ENCODE data around the gene TEAD3. TPM values are rescaled to one million over a fixed set of nuclear protein-coding genes. Genes with fewer than 3 reads are reported as not detected.
"Not testable (repeated sequence)": the region's sequence is repeated elsewhere in the genome, so short reads cannot be mapped to it uniquely, and the experiment has no call there.

Gene TEAD3
- total RNA-seq: 1 to 10 TPM; 2.5 to 8.2 (median 4.4) TPM

- in situ Hi-C loops (cut with MboI; ENCODE audit: low pct_unique_long_range_greater_than_20kb in 2 of 9, low sequenced_read_pairs in 9 of 9, unreplicated experiment in 9 of 9): no loop called here
- WGBS, 10 experiments: 0% methylated on average over 1 to 4 of the region's 98 CpGs; no CpG with 5 or more reads in 8 of the 10 experiments
- Histone ChIP-seq H3K4me3 (peak within 1 kb of the TSS; percentile 46 to 53 (median 52)), H3K27ac (peak within 1 kb of the TSS; percentile 20 to 52), H3K4me1 (replicated peaks in 1 of 2) (peaks cover 25 to 45% of the 10 kb centered on the region in 2 donors)
- peak; percentile 33 to 62 (median 50) for ATAC-seq (replicated peaks in 6 of 8)
These were observed at the start of gene TEAD3 for GRCh38 chr6:35496841-35497570. TSS of gene TEAD3 (minus strand) at chr6:35497079.

GRCh38 chr6:35544769-35545361 lies 48.0 kb upstream of the TEAD3 start:
- Histone ChIP-seq H3K27ac (no peak overlapping the region), H3K4me1 (replicated peaks in 1 of 2) (no peaks in the 10 kb centered on the region), H3K4me3 (no peak overlapping the region)
- in situ Hi-C loops (cut with MboI; ENCODE audit: low pct_unique_long_range_greater_than_20kb in 2 of 9, low sequenced_read_pairs in 9 of 9, unreplicated experiment in 9 of 9): no loop called here
- WGBS, 10 experiments: 60 to 100% (median 94%) methylated on average over 1 to 5 of the region's 13 CpGs; no CpG with 5 or more reads in 7 of the 10 experiments
- peak in 3 of 8 experiments; percentile 50 to 96 (median 96) for ATAC-seq (replicated peaks in 6 of 8)

- H3K4me3 ChIP-seq: no peak overlapping the region
- in situ Hi-C loops (cut with MboI; ENCODE audit: low pct_unique_long_range_greater_than_20kb in 2 of 9, low sequenced_read_pairs in 9 of 9, unreplicated experiment in 9 of 9): no loop called here
- H3K4me1 ChIP-seq (replicated peaks in 1 of 2): no peaks in the 10 kb centered on the region
- no peak for ATAC-seq (replicated peaks in 6 of 8)
- H3K27ac ChIP-seq: no peak overlapping the region
- 58 to 94% (median 82%) methylated on average over 4 to 15 of the region's 16 CpGs for WGBS, 10 experiments
These were observed 46.7 kb upstream of the TEAD3 start for GRCh38 chr6:35543459-35544193.

- WGBS, 10 experiments: 10 to 86% (median 47%) methylated on average over 1 of the region's 2 CpGs; no CpG with 5 or more reads in 4 of the 10 experiments
- in situ Hi-C loops (cut with MboI; ENCODE audit: low pct_unique_long_range_greater_than_20kb in 2 of 9, low sequenced_read_pairs in 9 of 9, unreplicated experiment in 9 of 9): no loop called here
These were observed 45.0 kb upstream of the TEAD3 start for GRCh38 chr6:35541836-35542235.

GRCh38 chr6:35539223-35539622 lies 42.3 kb upstream of the TEAD3 start:
- in situ Hi-C loops (cut with MboI; ENCODE audit: low pct_unique_long_range_greater_than_20kb in 2 of 9, low sequenced_read_pairs in 9 of 9, unreplicated experiment in 9 of 9): no loop called here
- Histone ChIP-seq H3K4me1 (replicated peaks in 1 of 2) (peaks cover 0 to 3% of the 10 kb centered on the region in 2 donors), H3K4me3 (no peak overlapping the region), H3K27ac (no peak overlapping the region)
- no peak for ATAC-seq (replicated peaks in 6 of 8)
- 18 to 100% (median 66%) methylated on average over 1 to 3 of the region's 3 CpGs; no CpG with 5 or more reads in 3 of the 10 experiments for WGBS, 10 experiments

More at GRCh38 chr6:35541836-35542235, 45.0 kb upstream of the TEAD3 start:
- ATAC-seq (replicated peaks in 6 of 8): no peak
- Histone ChIP-seq H3K4me3 (no peak overlapping the region), H3K27ac (no peak overlapping the region), H3K4me1 (replicated peaks in 1 of 2) (no peaks in the 10 kb centered on the region)

- H3K27ac ChIP-seq; H3K4me3 ChIP-seq; H3K4me1 ChIP-seq (replicated peaks in 1 of 2); in situ Hi-C loops (cut with MboI; ENCODE audit: low pct_unique_long_range_greater_than_20kb in 2 of 9, low sequenced_read_pairs in 9 of 9, unreplicated experiment in 9 of 9); ATAC-seq (replicated peaks in 6 of 8): not testable (repeated sequence)
- WGBS, 10 experiments: 45 to 100% (median 86%) methylated on average over 1 to 6 of the region's 6 CpGs; no CpG with 5 or more reads in 3 of the 10 experiments
These were observed 39.0 kb upstream of the TEAD3 start for GRCh38 chr6:35535847-35536246.

- ATAC-seq (replicated peaks in 6 of 8): peak in 6 of 8 experiments; percentile 46 to 86 (median 63)
- 20 to 100% (median 70%) methylated on average over 1 to 5 of the region's 11 CpGs; no CpG with 5 or more reads in 2 of the 10 experiments for WGBS, 10 experiments
- in situ Hi-C loops (cut with MboI; ENCODE audit: low pct_unique_long_range_greater_than_20kb in 2 of 9, low sequenced_read_pairs in 9 of 9, unreplicated experiment in 9 of 9): no loop called here
- no peak overlapping the region for H3K27ac ChIP-seq
- peaks cover 0 to 7% of the 10 kb centered on the region in 2 donors for H3K4me1 ChIP-seq (replicated peaks in 1 of 2)
- H3K4me3 ChIP-seq: no peak overlapping the region
These were observed 37.7 kb upstream of the TEAD3 start for GRCh38 chr6:35534407-35535170.

GRCh38 chr6:35533981-35534380 lies 37.1 kb upstream of the TEAD3 start:
- Histone ChIP-seq H3K4me1 (replicated peaks in 1 of 2) (peaks cover 0 to 7% of the 10 kb centered on the region in 2 donors), H3K4me3 (no peak overlapping the region), H3K27ac (no peak overlapping the region)
- WGBS, 10 experiments: 55 to 100% (median 80%) methylated on average over 1 to 6 of the region's 6 CpGs; no CpG with 5 or more reads in 2 of the 10 experiments
- ATAC-seq (replicated peaks in 6 of 8): no peak
- in situ Hi-C loops (cut with MboI; ENCODE audit: low pct_unique_long_range_greater_than_20kb in 2 of 9, low sequenced_read_pairs in 9 of 9, unreplicated experiment in 9 of 9): no loop called here

- in situ Hi-C loops (cut with MboI; ENCODE audit: low pct_unique_long_range_greater_than_20kb in 2 of 9, low sequenced_read_pairs in 9 of 9, unreplicated experiment in 9 of 9): no loop called here
- 30 to 100% (median 70%) methylated on average over 1 to 4 of the region's 4 CpGs; no CpG with 5 or more reads in 4 of the 10 experiments for WGBS, 10 experiments
- ATAC-seq (replicated peaks in 6 of 8): no peak
These were observed 35.2 kb upstream of the TEAD3 start for GRCh38 chr6:35532126-35532525.

GRCh38 chr6:35524380-35525020 lies 27.6 kb upstream of the TEAD3 start:
- ATAC-seq (replicated peaks in 6 of 8): no peak
- 20 to 100% (median 80%) methylated on average over 1 to 3 of the region's 3 CpGs; no CpG with 5 or more reads in 1 of the 10 experiments for WGBS, 10 experiments
- Histone ChIP-seq H3K4me3 (no peak overlapping the region), H3K27ac (no peak overlapping the region), H3K4me1 (replicated peaks in 1 of 2) (no peaks in the 10 kb centered on the region)
- in situ Hi-C loops (cut with MboI; ENCODE audit: low pct_unique_long_range_greater_than_20kb in 2 of 9, low sequenced_read_pairs in 9 of 9, unreplicated experiment in 9 of 9): loop anchor here in 2 of 9 experiments (10.0 kb wide), 1 partner anchor 210 kb away; the partner anchor contains the start of gene ARMC12 (in 2 of the 2)

More at GRCh38 chr6:35532126-35532525, 35.2 kb upstream of the TEAD3 start:
- H3K4me1 ChIP-seq (replicated peaks in 1 of 2): peaks cover 0 to 7% of the 10 kb centered on the region in 2 donors
- H3K4me3 ChIP-seq: no peak overlapping the region
- no peak overlapping the region for H3K27ac ChIP-seq

GRCh38 chr6:35522660-35523658 lies 26.1 kb upstream of the TEAD3 start:
- in situ Hi-C loops (cut with MboI; ENCODE audit: low pct_unique_long_range_greater_than_20kb in 2 of 9, low sequenced_read_pairs in 9 of 9, unreplicated experiment in 9 of 9): loop anchor here in 2 of 9 experiments (10.0 kb wide), 1 partner anchor 212 kb away; the partner anchor contains the start of gene ARMC12 (in 2 of the 2)
- WGBS, 10 experiments: 32 to 96% (median 61%) methylated on average over 4 to 22 of the region's 32 CpGs; no CpG with 5 or more reads in 2 of the 10 experiments
- no peaks in the 10 kb centered on the region for H3K4me1 ChIP-seq (replicated peaks in 1 of 2)
- H3K4me3 ChIP-seq: no peak overlapping the region
- peak; percentile 75 to 98 (median 84) for ATAC-seq (replicated peaks in 6 of 8)
- H3K27ac ChIP-seq: no peak overlapping the region

Data from motor neuron (in vitro differentiated cells).